Breast epithelium (tissue), 3 donors: Measurements from ENCODE around the gene SMAD6.

Experiments
- CTCF ChIP-seq, 3 donors: fragments of 450-650 bp; IDR thresholded peaks; one replicate each; pipeline ENCODE4 v1.5.1; 2016 to 2017; ENCODE audit warnings: antibody characterized with exemption in 3 of 3, mild to moderate bottlenecking in 3 of 3, moderate library complexity in 3 of 3
- POLR2AphosphoS5 ChIP-seq, 3 donors: sonication (generic); formaldehyde crosslinking; IDR thresholded peaks; one replicate each; pipeline ENCODE4 v1.6.1; 2017; ENCODE audit warnings: antibody characterized with exemption in 3 of 3

GRCh38 chr15:66704803-66705153, 2.7 kb downstream of the SMAD6 start:
- TF ChIP-seq CTCF (IDR thresholded peaks at IDR 0.05) (no peak), POLR2AphosphoS5 (IDR thresholded peaks at IDR 0.05) (no peak)
